ENCODE results near the gene OR10Z1. TPM values are rescaled to one million over a fixed set of nuclear protein-coding genes. Genes with fewer than 3 reads are reported as not detected.

Gene OR10Z1
- polyA plus RNA-seq, 1 experiment = not detected

DNA sequence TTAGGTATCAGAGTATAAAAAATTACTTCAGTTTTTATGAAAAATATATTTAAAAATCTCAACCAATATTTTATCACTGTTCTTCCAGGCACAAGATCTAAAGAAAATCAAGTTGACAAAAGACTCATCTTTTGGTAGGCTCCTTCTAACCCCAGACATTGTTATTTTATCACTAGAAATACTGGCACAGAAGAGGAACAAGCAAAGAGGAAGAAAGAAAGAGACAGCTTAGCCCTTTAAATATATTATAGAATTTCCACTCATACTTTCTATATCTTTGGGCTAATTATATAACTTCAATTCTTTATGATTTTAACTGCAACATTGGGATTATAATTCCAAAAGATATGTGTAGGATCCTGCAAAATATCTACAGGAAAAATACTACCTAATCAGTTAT is 49.0 kb downstream of the OR10Z1 start:
- H3K27me3 ChIP-seq (ENCODE audit: control insufficient read depth, insufficient read depth, low read length) = no peaks in the 10 kb centered on the region
- CTCF ChIA-PET = no interaction called here
- TF ChIP-seq, protein P1, sequence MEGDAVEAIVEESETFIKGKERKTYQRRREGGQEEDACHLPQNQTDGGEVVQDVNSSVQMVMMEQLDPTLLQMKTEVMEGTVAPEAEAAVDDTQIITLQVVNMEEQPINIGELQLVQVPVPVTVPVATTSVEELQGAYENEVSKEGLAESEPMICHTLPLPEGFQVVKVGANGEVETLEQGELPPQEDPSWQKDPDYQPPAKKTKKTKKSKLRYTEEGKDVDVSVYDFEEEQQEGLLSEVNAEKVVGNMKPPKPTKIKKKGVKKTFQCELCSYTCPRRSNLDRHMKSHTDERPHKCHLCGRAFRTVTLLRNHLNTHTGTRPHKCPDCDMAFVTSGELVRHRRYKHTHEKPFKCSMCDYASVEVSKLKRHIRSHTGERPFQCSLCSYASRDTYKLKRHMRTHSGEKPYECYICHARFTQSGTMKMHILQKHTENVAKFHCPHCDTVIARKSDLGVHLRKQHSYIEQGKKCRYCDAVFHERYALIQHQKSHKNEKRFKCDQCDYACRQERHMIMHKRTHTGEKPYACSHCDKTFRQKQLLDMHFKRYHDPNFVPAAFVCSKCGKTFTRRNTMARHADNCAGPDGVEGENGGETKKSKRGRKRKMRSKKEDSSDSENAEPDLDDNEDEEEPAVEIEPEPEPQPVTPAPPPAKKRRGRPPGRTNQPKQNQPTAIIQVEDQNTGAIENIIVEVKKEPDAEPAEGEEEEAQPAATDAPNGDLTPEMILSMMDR (IDR thresholded peaks at IDR 0.05; ENCODE audit: insufficient read depth, low read depth, low read length) = no peak
- H3K4me3 ChIP-seq (ENCODE audit: low read depth, low read length) = no peak overlapping the region
- no peak for DNase-seq (ENCODE audit: low read depth)
- H3K36me3 ChIP-seq (ENCODE audit: control insufficient read depth, insufficient read depth, low read length) = no peaks in the 10 kb centered on the region
- POLR2A ChIA-PET = no interaction called here

- POLR2A ChIA-PET = no interaction called here
- Histone ChIP-seq H3K4me3 (ENCODE audit: low read depth, low read length) (no peak overlapping the region), H3K36me3 (ENCODE audit: control insufficient read depth, insufficient read depth, low read length) (no peaks in the 10 kb centered on the region), H3K27me3 (ENCODE audit: control insufficient read depth, insufficient read depth, low read length) (no peaks in the 10 kb centered on the region)
- TF ChIP-seq, protein P1 (IDR thresholded peaks at IDR 0.05; ENCODE audit: insufficient read depth, low read depth, low read length) = no peak
- CTCF ChIA-PET = no interaction called here
- no peak for DNase-seq (ENCODE audit: low read depth)
These were observed 49.5 kb downstream of the OR10Z1 start for GRCh38 chr1:158654571-158654970.

Other genes starting within 250 kb of the OR10Z1 start
- not detected in 2 replicates for gene OR10T2, start 205.8 kb upstream of the OR10Z1 start, polyA plus RNA-seq (2011; rRNA removed)
- gene OR10K2, start 179.0 kb upstream of the OR10Z1 start, polyA plus RNA-seq (2011; rRNA removed) = not detected in 2 replicates
- gene OR10K1, start 143.4 kb upstream of the OR10Z1 start, polyA plus RNA-seq (2011; rRNA removed) = not detected in 2 replicates
- gene OR10R2, start 133.0 kb upstream of the OR10Z1 start, polyA plus RNA-seq (2011; rRNA removed) = not detected in 2 replicates
- not detected in 2 replicates for gene OR6Y1, start 50.9 kb upstream of the OR10Z1 start, polyA plus RNA-seq (2011; rRNA removed)
- not detected in 2 replicates for gene OR6P1, start 34.7 kb upstream of the OR10Z1 start, polyA plus RNA-seq (2011; rRNA removed)
- not detected in 2 replicates for gene OR10X1, start 25.4 kb upstream of the OR10Z1 start, polyA plus RNA-seq (2011; rRNA removed)
- gene SPTA1, start 81.4 kb downstream of the OR10Z1 start, polyA plus RNA-seq (2011; rRNA removed) = not detected in 2 replicates
- gene OR6K2, start 95.4 kb downstream of the OR10Z1 start, polyA plus RNA-seq (2011; rRNA removed) = not detected in 2 replicates
- gene OR6K3, start 115.5 kb downstream of the OR10Z1 start, polyA plus RNA-seq (2011; rRNA removed) = not detected in 2 replicates
- not detected in 2 replicates for gene OR6K6, start 149.5 kb downstream of the OR10Z1 start, polyA plus RNA-seq (2011; rRNA removed)
- gene OR6N1, start 166.9 kb downstream of the OR10Z1 start, polyA plus RNA-seq (2011; rRNA removed) = not detected in 2 replicates
- not detected in 2 replicates for gene OR6N2, start 175.9 kb downstream of the OR10Z1 start, polyA plus RNA-seq (2011; rRNA removed)
- gene MNDA, start 226.1 kb downstream of the OR10Z1 start, polyA plus RNA-seq (2011; rRNA removed) = not detected in 2 replicates

All from BJ (cell line).